B cell (primary cell): ENCODE data around the gene ASB4. TPM values are rescaled to one million over a fixed set of nuclear protein-coding genes. Genes with fewer than 3 reads are reported as not detected.

Source experiments
- ATAC-seq: fragments of 200-7000 bp; cut with Tn5 transposase; one replicate; pipeline ENCODE4 v1.10.0; 2021; ENCODE audit warnings: low read depth, mild to moderate bottlenecking, moderate number of reproducible peaks, moderate library complexity
- CTCF ChIA-PET: fragments of 350-600 bp; sonication (Branson Sonifier 250); formaldehyde crosslinking; loops from one replicate; lab custom pipeline; 2021; ENCODE audit warnings: antibody characterized with exemption, inconsistent platforms; lab: Charles Lee
- POLR2A ChIA-PET: fragments of 350-600 bp; sonication (Branson Sonifier 250); formaldehyde crosslinking; loops from one replicate; lab custom pipeline; 2021; ENCODE audit warnings: antibody characterized with exemption; lab: Charles Lee
- DNase-seq: peaks from one replicate; pipeline ENCODE4 v3.0.0; 2013
- H2AFZ ChIP-seq: 2 replicates; pipeline ENCODE4 v1.6.1; 2012; ENCODE audit warnings: mild to moderate bottlenecking, low read depth, low read length; ENCODE audit not compliant: insufficient read depth, poor library complexity, severe bottlenecking
- H3K27ac ChIP-seq, 2 donors: 1 replicate in 1 of 2; 2 replicates in 1 of 2; pipeline ENCODE4 v1.5.1; 2012 to 2013; ENCODE audit warnings: low read length in 2 of 2, mild to moderate bottlenecking in 2 of 2, moderate library complexity in 1 of 2
- H3K27me3 ChIP-seq, 4 experiments: fragments of 200-600 bp in 1 of 4; sonication (generic) in 1 of 4; replicated peaks in 1 of 4; 1 replicate in 2 of 4; 2 replicates in 2 of 4; pipeline versions ENCODE4 v1.6.1 to v1.7.0; 2013 to 2016; ENCODE audit warnings: low read length in 3 of 4, mild to moderate bottlenecking in 2 of 4, mixed read lengths in 1 of 4, moderate library complexity in 1 of 4; ENCODE audit not compliant: insufficient read depth in 4 of 4, control insufficient read depth in 3 of 4; ENCODE audit errors: control extremely low read depth in 1 of 4
- H3K36me3 ChIP-seq, 2 experiments: replicated peaks in 1 of 2; 1 replicate in 1 of 2; 2 replicates in 1 of 2; pipeline versions ENCODE4 v1.6.1 to v1.7.1; 2013; ENCODE audit warnings: low read length in 1 of 2; ENCODE audit not compliant: insufficient read depth in 2 of 2, control insufficient read depth in 1 of 2; ENCODE audit errors: control extremely low read depth in 1 of 2, extremely low read depth in 1 of 2
- H3K4me1 ChIP-seq, 2 donors: fragments of 200-600 bp in 1 of 2; sonication (generic) in 1 of 2; 1 replicate in 1 of 2; 2 replicates in 1 of 2; pipeline versions ENCODE4 v1.5.1 to v1.6.1; 2013 to 2017; ENCODE audit warnings: low read length in 2 of 2; ENCODE audit not compliant: control insufficient read depth in 2 of 2, insufficient read depth in 2 of 2
- H3K4me2 ChIP-seq: replicated peaks from 2 replicates; pipeline ENCODE3; 2012; ENCODE audit warnings: mild to moderate bottlenecking, low read depth, low read length; ENCODE audit not compliant: poor library complexity, severe bottlenecking
- H3K4me3 ChIP-seq, 5 experiments: fragments of 200-600 bp in 1 of 5; sonication (generic) in 1 of 5; 1 replicate in 3 of 5; 2 replicates in 2 of 5; pipeline versions ENCODE4 v1.5.1 to v1.7.0; 2011 to 2016; ENCODE audit warnings: low read length in 4 of 5, mild to moderate bottlenecking in 4 of 5, low read depth in 2 of 5, control low read depth in 1 of 5, moderate library complexity in 1 of 5; ENCODE audit not compliant: insufficient read depth in 1 of 5; ENCODE audit errors: control extremely low read depth in 1 of 5, extremely low read depth in 1 of 5
- H3K79me2 ChIP-seq: fragments of 200-600 bp; sonication (generic); one replicate; pipeline ENCODE4 v1.6.0; 2016; ENCODE audit warnings: low read length; ENCODE audit not compliant: control insufficient read depth, insufficient read depth
- H3K9ac ChIP-seq: fragments of 200-600 bp; sonication (generic); 2 replicates; pipeline ENCODE4 v1.6.1; 2017; ENCODE audit warnings: mild to moderate bottlenecking, low read length, moderate library complexity
- H3K9me3 ChIP-seq, 3 donors: one replicate each; pipeline versions ENCODE4 v1.6.1 to v1.7.1; 2013; ENCODE audit warnings: low read length in 2 of 3; ENCODE audit not compliant: control insufficient read depth in 2 of 3, insufficient read depth in 1 of 3; ENCODE audit errors: control extremely low read depth in 1 of 3
- H4K20me1 ChIP-seq: 2 replicates; pipeline ENCODE4 v1.6.0; 2012; ENCODE audit warnings: mild to moderate bottlenecking, low read length; ENCODE audit not compliant: insufficient read depth, control insufficient read depth, poor library complexity, severe bottlenecking
- H3K27ac Mint-ChIP-seq: one replicate; pipeline ENCODE4 v1.8.0; 2021; ENCODE audit warnings: mixed read lengths
- H3K27me3 Mint-ChIP-seq: one replicate; pipeline ENCODE4 v1.8.0; 2021; ENCODE audit warnings: mixed read lengths
- H3K4me1 Mint-ChIP-seq: one replicate; pipeline ENCODE4 v1.8.0; 2021; ENCODE audit warnings: mixed read lengths
- H3K4me3 Mint-ChIP-seq: one replicate; pipeline ENCODE4 v1.8.0; 2021; ENCODE audit warnings: mixed read lengths
- H3K9me3 Mint-ChIP-seq: one replicate; pipeline ENCODE4 v1.8.0; 2022; ENCODE audit warnings: mixed read lengths; ENCODE audit not compliant: insufficient read depth
- EZH2 ChIP-seq: IDR thresholded peaks from 2 replicates; pipeline ENCODE4 v1.6.1; 2012; ENCODE audit warnings: borderline replicate concordance, low read depth, mild to moderate bottlenecking, moderate library complexity, low read length; ENCODE audit not compliant: insufficient read depth, poor library complexity, severe bottlenecking
- WGBS: methylation state at CpG from one replicate; pipeline ENCODE4 v1.1.5; 2013; ENCODE audit warnings: missing lambda C conversion rate; ENCODE audit not compliant: insufficient coverage; 5-methylcytosine and 5-hydroxymethylcytosine counted together
- intact Hi-C: fragments of 100-400 bp; cut with micrococcal nuclease; formaldehyde crosslinking; loops from one replicate; pipeline ENCODE4 v1.10.0; 2022
- polyA plus RNA-seq: library from polyadenylated mRNA; depleted of rRNA; stranded (reverse); fragments of >200 nt; gene quantifications from 2 replicates; pipeline ENCODE4 v1.2.3, GENCODE V29; 2012
- total RNA-seq, 2 donors: library from RNA; stranded (reverse); fragments of 120-200 nt in 1 of 2; gene quantifications; 1 replicate in 1 of 2; 2 replicates in 1 of 2; pipeline versions ENCODE4 v1.2.3 to v1.2.4, GENCODE V29; 2013 to 2022
- TF ChIP-seq, protein P1 (sequence below): fragments of 200-600 bp; IDR thresholded peaks from one replicate; pipeline ENCODE4 v1.8.0; 2022; ENCODE audit warnings: antibody characterized with exemption, mild to moderate bottlenecking

The ASB4 gene
- total and polyA plus RNA-seq, 2 donors (not counting 1 experiment from before 2014, with no cell fraction given) = not detected

DNA sequence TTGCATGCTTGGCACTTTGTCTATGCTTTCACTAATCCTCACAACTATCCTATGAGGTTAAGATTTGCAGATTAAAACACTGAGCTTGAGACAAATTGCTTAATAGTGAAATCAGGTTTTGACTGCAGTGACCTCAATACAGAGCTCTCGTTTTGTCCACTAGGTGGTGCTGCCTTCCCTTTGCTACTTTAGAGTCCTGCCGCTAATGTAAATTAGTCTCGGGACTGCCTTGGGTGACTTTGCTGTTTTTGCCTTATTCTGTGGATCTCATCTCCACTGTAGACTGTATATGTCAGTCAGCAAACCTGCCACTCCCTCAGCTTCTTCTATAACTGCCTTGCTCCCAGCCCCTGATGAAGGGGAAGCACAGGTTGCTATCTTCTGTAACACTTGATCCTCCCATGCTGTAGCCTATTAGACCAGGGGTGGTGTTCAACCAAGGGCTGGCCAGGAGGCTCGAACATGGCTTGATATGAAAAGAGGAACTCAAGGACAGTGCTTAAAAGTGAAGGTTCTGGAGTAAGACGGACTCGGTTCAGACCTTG lies 26.0 kb downstream of the ASB4 start:
- Mint-ChIP-seq H3K4me1 (peaks cover 4% of the 10 kb centered on the region), H3K27ac (no peak overlapping the region), H3K4me3 (peak overlapping the region; percentile 37), H3K27me3 (no peaks in the 10 kb centered on the region), H3K9me3 (no peaks in the 10 kb centered on the region)
- Histone ChIP-seq H2AFZ (peak overlapping the region; percentile 57), H3K9ac (peak overlapping the region; percentile 19), H3K4me2 (peak overlapping the region; percentile 43), H3K27ac (no peak overlapping the region), H3K4me1 (peaks cover 5% of the 10 kb centered on the region in 2 donors), H4K20me1 (no peaks in the 10 kb centered on the region), H3K9me3 (no peaks in the 10 kb centered on the region), H3K4me3 (no peak overlapping the region), H3K36me3 (no peaks in the 10 kb centered on the region), H3K27me3 (peaks cover 0 to 6% (median 0%) of the 10 kb centered on the region in 4 experiments), H3K79me2 (no peaks in the 10 kb centered on the region)
- ChIA-PET CTCF (interaction anchor here (0.5 to 12.9 kb wide), 36 partner anchors 8 to 1061 kb away, joined by 3 to 695 read pairs (median 4); partner anchors contain the start of gene ASB4), POLR2A (no interaction called here)
- TF ChIP-seq EZH2 = no peak
- TF ChIP-seq, protein P1, sequence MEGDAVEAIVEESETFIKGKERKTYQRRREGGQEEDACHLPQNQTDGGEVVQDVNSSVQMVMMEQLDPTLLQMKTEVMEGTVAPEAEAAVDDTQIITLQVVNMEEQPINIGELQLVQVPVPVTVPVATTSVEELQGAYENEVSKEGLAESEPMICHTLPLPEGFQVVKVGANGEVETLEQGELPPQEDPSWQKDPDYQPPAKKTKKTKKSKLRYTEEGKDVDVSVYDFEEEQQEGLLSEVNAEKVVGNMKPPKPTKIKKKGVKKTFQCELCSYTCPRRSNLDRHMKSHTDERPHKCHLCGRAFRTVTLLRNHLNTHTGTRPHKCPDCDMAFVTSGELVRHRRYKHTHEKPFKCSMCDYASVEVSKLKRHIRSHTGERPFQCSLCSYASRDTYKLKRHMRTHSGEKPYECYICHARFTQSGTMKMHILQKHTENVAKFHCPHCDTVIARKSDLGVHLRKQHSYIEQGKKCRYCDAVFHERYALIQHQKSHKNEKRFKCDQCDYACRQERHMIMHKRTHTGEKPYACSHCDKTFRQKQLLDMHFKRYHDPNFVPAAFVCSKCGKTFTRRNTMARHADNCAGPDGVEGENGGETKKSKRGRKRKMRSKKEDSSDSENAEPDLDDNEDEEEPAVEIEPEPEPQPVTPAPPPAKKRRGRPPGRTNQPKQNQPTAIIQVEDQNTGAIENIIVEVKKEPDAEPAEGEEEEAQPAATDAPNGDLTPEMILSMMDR = peak; percentile 94
- 0% methylated on average over 2 of the region's 6 CpGs for WGBS
- ATAC-seq = peak; percentile 89
- intact Hi-C loops = loop anchor here (1.0 kb wide), 3 partner anchors 16 to 179 kb away; no protein-coding TSS in a partner anchor
- peak; percentile 79 for DNase-seq

DNA sequence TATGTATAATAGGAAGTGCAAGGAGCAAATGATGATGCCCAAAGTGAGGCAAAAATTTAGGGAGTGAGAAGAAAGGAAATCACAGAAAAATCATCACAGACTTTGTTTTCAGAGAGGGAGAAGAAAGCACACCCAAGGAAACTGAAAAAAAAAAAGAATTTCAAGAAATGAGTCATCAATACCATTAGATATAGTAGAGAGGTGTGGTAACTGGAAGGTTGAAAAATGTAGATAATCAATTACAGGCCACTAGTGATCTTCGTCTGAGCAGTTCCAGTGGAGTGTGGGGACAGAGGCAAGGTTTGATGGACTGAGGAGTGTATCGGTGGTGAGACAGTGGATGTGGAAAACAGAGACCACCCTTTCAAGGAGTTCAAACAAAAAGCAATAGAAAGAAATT lies 31.7 kb downstream of the ASB4 start:
- WGBS = 76% methylated on average over 2 of the region's 2 CpGs

More for the DNA sequence above, 31.7 kb downstream of the ASB4 start:
- CTCF ChIA-PET = interaction anchor here (1.0 to 12.9 kb wide), 3 partner anchors 9 to 173 kb away, joined by 3 to 695 read pairs (median 230); no protein-coding TSS in a partner anchor
- peaks cover 0 to 3% (median 0%) of the 10 kb centered on the region in 4 experiments for H3K27me3 ChIP-seq
- no peaks in the 10 kb centered on the region for H4K20me1 ChIP-seq
- DNase-seq (no peak), ATAC-seq (no peak)
- Mint-ChIP-seq H3K9me3 (no peaks in the 10 kb centered on the region), H3K27ac (no peak overlapping the region), H3K4me3 (no peak overlapping the region), H3K27me3 (peaks cover 8% of the 10 kb centered on the region), H3K4me1 (no peaks in the 10 kb centered on the region)
- H3K4me2 ChIP-seq = no peak overlapping the region
- POLR2A ChIA-PET = no interaction called here
- no peaks in the 10 kb centered on the region for H3K79me2 ChIP-seq
- no peak overlapping the region for H3K9ac ChIP-seq
- no peaks in the 10 kb centered on the region for H3K4me1 ChIP-seq
- no peaks in the 10 kb centered on the region for H3K9me3 ChIP-seq
- H2AFZ ChIP-seq = no peak overlapping the region
- TF ChIP-seq, protein P1 = no peak
- no peak overlapping the region for H3K4me3 ChIP-seq
- no peak overlapping the region for H3K27ac ChIP-seq
- intact Hi-C loops = no loop called here
- no peaks in the 10 kb centered on the region for H3K36me3 ChIP-seq
